GM12892 (cell line): ENCODE results near the gene RNF26.

Experiments
- POLR2A ChIP-seq: IDR thresholded peaks from 2 replicates; pipeline ENCODE4 v1.6.1; 2011; ENCODE audit warnings: low read depth, low read length, control low read depth
- POLR2AphosphoS5 ChIP-seq: IDR thresholded peaks from 2 replicates; pipeline ENCODE4 v1.6.1; 2011; ENCODE audit warnings: low read depth, low read length, control low read depth
- TAF1 ChIP-seq: IDR thresholded peaks from 2 replicates; pipeline ENCODE4 v1.6.1; 2011; ENCODE audit warnings: low read depth, mild to moderate bottlenecking, control low read depth, low read length, borderline replicate concordance

DNA sequence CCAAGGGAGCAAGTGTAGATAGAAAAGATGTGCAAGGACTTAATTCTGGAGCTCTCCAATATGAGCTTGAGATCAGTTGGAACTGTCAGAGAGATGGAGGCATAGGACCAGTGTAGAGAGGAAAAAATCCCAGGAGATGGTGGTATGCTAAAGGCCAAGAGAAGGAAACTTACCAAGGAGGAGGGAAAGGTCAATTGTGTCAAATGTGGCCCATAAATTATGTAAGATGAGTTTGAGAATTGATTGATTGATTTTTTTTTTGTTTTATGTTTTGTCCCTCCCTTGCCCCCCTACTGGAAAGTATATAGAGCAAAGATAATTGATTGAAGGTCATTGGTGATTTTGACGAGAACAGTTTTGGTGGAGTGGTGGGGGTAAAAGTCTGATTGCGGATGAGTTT lies 50.0 kb downstream of the RNF26 start:
- TF ChIP-seq POLR2A (no peak), POLR2AphosphoS5 (no peak), TAF1 (no peak)
